Measurements from ENCODE around the gene MAFG. TPM values are rescaled to one million over a fixed set of nuclear protein-coding genes. Genes with fewer than 3 reads are reported as not detected.
A peak's percentile ranks its signal among the peaks of the same experiment; 100 is the strongest.

Gene MAFG
- total and polyA plus RNA-seq, 2 of the 13 experiments (the other 11 are each of a cell fraction or from before 2014, with no cell fraction given) = 14.5 to 20.0 TPM

DNA sequence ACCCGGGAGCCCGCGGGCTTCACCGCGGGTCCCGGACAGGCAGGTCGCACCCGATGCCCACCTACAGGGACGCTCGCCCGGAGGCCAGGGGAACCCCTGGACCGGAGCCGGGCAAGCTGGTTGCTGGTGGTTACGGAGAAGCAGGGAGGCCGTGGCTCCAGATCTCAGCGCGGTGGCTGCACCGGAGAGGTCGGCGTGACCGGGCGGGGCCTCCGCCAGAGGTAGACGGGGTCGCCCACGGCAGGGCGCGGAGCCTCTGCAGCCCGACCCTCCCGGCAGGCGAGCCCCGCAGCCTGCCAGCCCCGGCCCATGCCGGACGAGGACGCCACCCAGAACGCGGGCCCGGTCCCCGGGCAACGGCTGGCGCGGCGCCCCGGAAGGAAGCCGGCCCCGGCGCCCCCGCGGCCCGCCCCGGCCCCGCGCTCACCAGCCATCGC, 16.7 kb downstream of the MAFG start (continued):
- TF ChIP-seq, protein P1, sequence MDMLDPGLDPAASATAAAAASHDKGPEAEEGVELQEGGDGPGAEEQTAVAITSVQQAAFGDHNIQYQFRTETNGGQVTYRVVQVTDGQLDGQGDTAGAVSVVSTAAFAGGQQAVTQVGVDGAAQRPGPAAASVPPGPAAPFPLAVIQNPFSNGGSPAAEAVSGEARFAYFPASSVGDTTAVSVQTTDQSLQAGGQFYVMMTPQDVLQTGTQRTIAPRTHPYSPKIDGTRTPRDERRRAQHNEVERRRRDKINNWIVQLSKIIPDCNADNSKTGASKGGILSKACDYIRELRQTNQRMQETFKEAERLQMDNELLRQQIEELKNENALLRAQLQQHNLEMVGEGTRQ (IDR thresholded peaks at IDR 0.05; ENCODE audit: low read depth, low read length) = 0 out of 2 replicates have a peak, but pooled peaks have one; percentile 0
- TF ChIP-seq, protein P1 (CRISPR knock-in tag; IDR thresholded peaks at IDR 0.05; ENCODE audit: borderline replicate concordance) = no peak
- TF ChIP-seq RBM39 (IDR thresholded peaks at IDR 0.05; ENCODE audit: low read depth, low read length, poor library complexity, severe bottlenecking) (peak; percentile 63), ZNF235 (CRISPR knock-in tag; IDR thresholded peaks at IDR 0.05; ENCODE audit: borderline replicate concordance) (peak; percentile 60; the same call in 1 of the 2 replicates), PITX1 (CRISPR knock-in tag; IDR thresholded peaks at IDR 0.05) (peak; percentile 12; the same call in 1 of the 2 replicates), ZNF251 (CRISPR knock-in tag; IDR thresholded peaks at IDR 0.05) (no peak), ZFP36L2 (CRISPR knock-in tag; IDR thresholded peaks at IDR 0.05) (0 out of 2 replicates have a peak, but pooled peaks have one; percentile 5), HOXD1 (CRISPR knock-in tag; IDR thresholded peaks at IDR 0.05) (peak; percentile 3; the same call in 1 of the 2 replicates), ZNF547 (CRISPR knock-in tag; IDR thresholded peaks at IDR 0.05) (peak; percentile 41; the same call in 1 of the 2 replicates), ZBTB3 (CRISPR knock-in tag; IDR thresholded peaks at IDR 0.05; ENCODE audit: borderline replicate concordance, low read depth) (0 out of 2 replicates have a peak, but pooled peaks have one; percentile 32), EEA1 (CRISPR knock-in tag; IDR thresholded peaks at IDR 0.05; ENCODE audit: borderline replicate concordance) (0 out of 2 replicates have a peak, but pooled peaks have one; percentile 23), PHF8 (CRISPR knock-in tag; IDR thresholded peaks at IDR 0.05) (0 out of 2 replicates have a peak, but pooled peaks have one; percentile 14), ZNF274 (CRISPR knock-in tag; IDR thresholded peaks at IDR 0.05) (no peak), ZNF83 (CRISPR knock-in tag; IDR thresholded peaks at IDR 0.05; ENCODE audit: borderline replicate concordance) (0 out of 2 replicates have a peak, but pooled peaks have one; percentile 33), TBX3 (IDR thresholded peaks at IDR 0.05; ENCODE audit: borderline replicate concordance) (no peak), TAF1 (CRISPR knock-in tag; IDR thresholded peaks at IDR 0.05) (peak; percentile 46; the same call in 1 of the 2 replicates)
- TF ChIP-seq, protein P2, sequence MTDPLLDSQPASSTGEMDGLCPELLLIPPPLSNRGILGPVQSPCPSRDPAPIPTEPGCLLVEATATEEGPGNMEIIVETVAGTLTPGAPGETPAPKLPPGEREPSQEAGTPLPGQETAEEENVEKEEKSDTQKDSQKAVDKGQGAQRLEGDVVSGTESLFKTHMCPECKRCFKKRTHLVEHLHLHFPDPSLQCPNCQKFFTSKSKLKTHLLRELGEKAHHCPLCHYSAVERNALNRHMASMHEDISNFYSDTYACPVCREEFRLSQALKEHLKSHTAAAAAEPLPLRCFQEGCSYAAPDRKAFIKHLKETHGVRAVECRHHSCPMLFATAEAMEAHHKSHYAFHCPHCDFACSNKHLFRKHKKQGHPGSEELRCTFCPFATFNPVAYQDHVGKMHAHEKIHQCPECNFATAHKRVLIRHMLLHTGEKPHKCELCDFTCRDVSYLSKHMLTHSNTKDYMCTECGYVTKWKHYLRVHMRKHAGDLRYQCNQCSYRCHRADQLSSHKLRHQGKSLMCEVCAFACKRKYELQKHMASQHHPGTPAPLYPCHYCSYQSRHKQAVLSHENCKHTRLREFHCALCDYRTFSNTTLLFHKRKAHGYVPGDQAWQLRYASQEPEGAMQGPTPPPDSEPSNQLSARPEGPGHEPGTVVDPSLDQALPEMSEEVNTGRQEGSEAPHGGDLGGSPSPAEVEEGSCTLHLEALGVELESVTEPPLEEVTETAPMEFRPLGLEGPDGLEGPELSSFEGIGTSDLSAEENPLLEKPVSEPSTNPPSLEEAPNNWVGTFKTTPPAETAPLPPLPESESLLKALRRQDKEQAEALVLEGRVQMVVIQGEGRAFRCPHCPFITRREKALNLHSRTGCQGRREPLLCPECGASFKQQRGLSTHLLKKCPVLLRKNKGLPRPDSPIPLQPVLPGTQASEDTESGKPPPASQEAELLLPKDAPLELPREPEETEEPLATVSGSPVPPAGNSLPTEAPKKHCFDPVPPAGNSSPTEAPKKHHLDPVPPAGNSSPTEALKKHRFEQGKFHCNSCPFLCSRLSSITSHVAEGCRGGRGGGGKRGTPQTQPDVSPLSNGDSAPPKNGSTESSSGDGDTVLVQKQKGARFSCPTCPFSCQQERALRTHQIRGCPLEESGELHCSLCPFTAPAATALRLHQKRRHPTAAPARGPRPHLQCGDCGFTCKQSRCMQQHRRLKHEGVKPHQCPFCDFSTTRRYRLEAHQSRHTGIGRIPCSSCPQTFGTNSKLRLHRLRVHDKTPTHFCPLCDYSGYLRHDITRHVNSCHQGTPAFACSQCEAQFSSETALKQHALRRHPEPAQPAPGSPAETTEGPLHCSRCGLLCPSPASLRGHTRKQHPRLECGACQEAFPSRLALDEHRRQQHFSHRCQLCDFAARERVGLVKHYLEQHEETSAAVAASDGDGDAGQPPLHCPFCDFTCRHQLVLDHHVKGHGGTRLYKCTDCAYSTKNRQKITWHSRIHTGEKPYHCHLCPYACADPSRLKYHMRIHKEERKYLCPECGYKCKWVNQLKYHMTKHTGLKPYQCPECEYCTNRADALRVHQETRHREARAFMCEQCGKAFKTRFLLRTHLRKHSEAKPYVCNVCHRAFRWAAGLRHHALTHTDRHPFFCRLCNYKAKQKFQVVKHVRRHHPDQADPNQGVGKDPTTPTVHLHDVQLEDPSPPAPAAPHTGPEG (CRISPR knock-in tag; IDR thresholded peaks at IDR 0.05) = peak; percentile 54; the same call in 1 of the 2 replicates
- TF ChIP-seq, protein P3, sequence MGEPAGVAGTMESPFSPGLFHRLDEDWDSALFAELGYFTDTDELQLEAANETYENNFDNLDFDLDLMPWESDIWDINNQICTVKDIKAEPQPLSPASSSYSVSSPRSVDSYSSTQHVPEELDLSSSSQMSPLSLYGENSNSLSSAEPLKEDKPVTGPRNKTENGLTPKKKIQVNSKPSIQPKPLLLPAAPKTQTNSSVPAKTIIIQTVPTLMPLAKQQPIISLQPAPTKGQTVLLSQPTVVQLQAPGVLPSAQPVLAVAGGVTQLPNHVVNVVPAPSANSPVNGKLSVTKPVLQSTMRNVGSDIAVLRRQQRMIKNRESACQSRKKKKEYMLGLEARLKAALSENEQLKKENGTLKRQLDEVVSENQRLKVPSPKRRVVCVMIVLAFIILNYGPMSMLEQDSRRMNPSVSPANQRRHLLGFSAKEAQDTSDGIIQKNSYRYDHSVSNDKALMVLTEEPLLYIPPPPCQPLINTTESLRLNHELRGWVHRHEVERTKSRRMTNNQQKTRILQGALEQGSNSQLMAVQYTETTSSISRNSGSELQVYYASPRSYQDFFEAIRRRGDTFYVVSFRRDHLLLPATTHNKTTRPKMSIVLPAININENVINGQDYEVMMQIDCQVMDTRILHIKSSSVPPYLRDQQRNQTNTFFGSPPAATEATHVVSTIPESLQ (CRISPR knock-in tag; conservative IDR thresholded peaks at IDR 0.05) = 0 out of 2 replicates have a peak, but pooled peaks have one; percentile 76
- TF ChIP-seq, protein P4, sequence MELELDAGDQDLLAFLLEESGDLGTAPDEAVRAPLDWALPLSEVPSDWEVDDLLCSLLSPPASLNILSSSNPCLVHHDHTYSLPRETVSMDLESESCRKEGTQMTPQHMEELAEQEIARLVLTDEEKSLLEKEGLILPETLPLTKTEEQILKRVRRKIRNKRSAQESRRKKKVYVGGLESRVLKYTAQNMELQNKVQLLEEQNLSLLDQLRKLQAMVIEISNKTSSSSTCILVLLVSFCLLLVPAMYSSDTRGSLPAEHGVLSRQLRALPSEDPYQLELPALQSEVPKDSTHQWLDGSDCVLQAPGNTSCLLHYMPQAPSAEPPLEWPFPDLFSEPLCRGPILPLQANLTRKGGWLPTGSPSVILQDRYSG (CRISPR knock-in tag; IDR thresholded peaks at IDR 0.05) = peak; percentile 32; the same call in 1 of the 2 replicates

All from HepG2 (cell line).